Kasumi-1 (cell line): ENCODE results near the gene PRCP.
"Not testable (repeated sequence)": the region's sequence is repeated elsewhere in the genome, so short reads cannot be mapped to it uniquely, and the experiment has no call there.

Experiments used
- DNase-seq, 2 experiments: peaks; one replicate each; lab custom pipeline; 2025; lab: John Stamatoyannopoulos, UW

PRCP gene

DNA sequence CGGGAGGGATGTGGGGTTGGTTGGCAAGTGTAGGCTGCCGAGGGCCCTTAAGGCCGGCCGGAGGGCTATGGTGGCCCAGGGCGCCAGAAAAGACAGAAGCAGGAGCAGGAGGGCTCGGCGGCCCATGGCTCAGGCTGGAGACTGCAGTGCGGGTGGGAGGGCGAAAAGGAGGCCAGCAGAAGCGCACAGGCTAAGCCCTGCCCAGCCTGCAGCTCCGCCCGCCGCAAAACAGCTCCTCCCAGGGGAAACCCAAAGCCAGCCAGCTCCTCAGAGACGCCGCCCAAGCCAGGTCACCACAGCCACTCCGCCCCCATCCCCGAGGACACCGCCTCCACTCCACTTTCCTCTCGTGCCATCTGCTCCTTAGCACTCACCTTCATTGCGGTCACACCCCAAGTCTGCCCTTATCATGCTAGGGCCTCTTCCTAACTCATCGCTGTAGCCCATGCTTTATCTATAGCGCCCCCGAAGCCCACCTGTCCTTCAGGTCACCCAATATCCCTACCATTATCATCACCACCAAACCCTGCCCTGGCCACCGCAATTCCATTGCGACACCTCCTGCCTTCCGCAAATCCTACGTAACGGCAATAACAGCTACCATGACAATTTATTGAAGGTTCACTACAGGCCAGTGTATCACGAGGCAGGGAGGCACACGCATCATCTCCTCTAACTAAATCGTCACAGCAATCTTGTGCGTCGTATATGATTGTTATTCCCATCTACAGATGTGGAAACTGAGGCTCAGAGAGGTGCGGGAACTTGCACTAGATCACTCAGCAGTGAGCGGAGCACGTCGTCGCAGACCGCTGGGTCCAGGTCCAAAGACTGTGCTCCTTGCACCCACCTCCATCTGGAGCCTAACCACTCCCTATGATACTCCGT lies at the start of gene PRCP:
Gene PRCP, minus strand, starts transcription at position 154 of the 888 bp plus-strand sequence. Its CDS starts 28 bp downstream, at position 126.
- DNase-seq: peak; percentile 87 to 93

DNA sequence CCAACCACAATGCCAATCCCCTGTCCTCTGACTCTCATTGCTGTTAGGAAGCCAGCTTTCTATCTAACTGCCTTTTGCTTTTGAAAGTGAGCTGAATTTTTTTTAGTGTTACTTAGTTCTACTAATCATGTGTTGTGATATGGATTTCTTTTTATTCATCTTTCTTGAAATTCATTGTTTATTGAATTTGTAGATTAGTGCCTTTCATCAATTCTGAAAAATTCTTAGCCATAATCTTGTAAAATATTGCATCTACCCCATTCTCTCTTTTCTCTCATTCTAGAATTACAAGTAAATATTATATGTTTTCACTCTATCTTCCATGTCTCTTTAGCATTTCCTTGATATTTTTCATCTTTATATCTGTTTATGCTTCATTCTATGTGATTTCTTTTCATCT lies 49.1 kb upstream of the PRCP start:
- no peak for DNase-seq

DNA sequence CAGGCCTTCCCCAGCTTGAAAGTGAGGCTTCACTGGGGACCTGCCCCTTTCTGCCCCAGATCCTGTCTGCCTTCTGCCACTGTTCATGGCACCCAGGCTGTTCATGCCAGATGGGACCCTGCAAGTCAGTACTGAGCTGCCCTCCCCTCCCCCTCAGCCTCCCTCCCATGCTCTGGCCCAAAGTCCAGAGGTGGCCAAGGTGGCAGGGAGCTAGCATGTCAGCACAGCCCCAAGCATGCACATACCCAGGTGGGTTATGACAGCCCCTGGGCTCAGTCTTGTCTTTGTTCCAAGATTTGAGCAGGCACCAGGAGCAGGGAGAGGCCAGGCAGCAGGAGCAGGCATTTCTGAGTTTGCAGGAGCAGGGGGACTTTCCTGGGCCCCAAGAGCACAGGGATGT lies 45.5 kb upstream of the PRCP start:
- DNase-seq: no peak

DNA sequence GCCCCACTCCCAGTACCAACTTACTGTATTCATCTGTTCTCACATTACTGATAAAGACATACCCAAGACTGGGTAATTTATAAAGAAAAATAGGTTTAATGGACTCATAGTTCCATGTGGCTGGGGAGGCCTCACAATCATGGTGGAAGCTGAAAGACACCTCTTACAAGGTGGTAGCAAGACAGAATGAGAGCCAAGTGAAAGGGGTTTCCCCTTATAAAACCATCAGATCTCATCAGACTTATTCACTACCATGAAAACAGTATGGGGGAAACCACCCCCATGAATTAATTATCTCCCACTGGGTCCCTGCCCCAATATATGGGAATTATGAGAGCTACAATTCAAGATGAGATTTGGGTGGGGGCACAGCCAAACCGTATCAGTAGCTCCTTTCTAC lies 44.8 kb upstream of the PRCP start:
- not testable (repeated sequence) for DNase-seq

DNA sequence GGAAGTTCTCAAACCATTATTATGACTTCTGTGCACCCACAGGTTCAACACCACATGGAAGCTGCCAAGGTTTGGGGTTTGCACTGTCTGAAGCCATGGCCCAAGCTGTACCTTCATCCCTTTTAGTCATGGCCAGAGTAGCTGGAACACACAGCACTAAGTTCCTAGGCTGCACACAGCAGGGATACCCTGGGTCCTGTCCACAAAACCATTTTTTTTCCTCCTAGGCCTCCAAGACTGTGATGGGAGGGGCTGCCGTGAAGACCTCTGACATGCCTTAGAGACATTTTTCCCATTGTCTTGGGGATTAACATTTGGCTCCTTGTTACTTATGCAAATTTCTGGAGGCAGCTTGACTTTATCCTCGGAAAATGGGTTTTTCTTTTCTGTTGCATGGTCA lies 44.0 kb upstream of the PRCP start:
- no peak for DNase-seq

DNA sequence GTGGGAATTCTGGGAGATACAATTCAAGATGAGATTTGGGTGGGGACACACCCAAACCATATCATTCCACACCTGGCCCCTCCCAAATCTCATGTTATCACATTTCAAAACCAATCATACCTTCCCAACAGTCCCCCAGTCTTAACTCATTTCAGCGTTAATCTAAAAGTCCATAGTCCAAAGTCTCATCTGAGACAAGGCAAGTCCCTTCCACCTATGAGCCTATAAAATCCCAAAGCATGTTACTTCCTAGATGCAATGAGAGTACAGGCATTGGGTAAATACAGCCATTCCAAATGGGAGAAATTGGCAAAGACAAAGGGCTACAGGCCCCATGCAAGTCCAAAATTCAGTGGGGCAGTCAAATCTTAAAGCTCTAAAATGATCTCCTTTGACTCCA lies 43.2 kb upstream of the PRCP start:
- not testable (repeated sequence) for DNase-seq

DNA sequence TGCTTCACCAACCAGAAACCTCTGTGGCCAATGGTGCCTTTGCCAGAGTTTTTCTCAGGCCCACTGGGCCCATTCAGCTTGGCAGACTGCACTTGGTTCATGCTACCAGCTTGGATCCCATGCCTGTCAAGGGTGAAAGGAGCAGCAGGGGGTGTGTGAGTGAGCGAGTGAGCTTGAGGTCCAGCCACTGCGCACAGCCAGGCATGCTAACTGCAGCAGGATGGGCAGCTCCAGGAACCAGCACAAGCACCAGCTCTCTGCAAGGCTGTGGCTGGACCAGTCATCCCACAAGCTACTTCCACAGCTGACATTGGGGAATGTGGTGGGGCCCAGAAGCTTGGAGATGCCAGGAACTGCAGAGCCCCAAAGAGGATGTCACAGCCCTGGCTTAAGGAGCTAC lies 42.1 kb upstream of the PRCP start:
- no peak for DNase-seq

DNA sequence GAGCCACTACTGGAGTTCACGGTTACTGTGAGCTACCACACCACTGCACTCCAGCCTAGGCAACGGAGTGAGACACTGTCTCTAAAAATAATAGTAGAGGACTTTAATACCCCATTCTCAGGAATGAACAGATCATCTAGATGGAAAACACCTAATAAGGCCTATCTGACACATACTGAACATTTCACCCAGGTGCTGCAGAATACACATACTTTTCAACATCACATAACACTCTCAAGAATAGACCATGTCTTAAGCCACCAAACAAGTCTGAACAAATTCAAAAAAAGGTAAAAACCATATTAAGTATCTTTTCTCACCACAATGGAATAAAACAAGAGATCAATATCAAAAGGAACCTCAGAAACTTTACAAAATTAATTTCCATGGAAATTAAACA lies 39.2 kb upstream of the PRCP start:
- no peak for DNase-seq

DNA sequence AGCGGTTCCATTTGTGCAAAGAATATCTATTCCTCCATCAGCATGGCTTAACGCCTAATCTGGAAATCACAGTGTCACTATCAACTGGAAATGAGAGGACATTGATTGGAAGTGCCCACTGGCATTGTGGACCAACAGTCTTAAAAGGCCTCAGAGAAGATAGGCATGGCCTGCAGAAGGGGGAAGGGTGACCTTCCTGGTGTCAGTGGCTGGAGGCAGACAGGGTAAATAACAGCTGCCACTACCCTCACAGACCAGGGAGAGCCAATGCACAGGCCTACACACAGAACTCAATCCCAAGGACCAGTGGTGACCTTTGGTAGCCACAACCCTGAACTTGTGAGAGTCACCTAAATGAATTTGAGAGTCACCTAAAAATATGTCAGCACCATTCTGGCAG lies 37.3 kb upstream of the PRCP start:
- no peak for DNase-seq

DNA sequence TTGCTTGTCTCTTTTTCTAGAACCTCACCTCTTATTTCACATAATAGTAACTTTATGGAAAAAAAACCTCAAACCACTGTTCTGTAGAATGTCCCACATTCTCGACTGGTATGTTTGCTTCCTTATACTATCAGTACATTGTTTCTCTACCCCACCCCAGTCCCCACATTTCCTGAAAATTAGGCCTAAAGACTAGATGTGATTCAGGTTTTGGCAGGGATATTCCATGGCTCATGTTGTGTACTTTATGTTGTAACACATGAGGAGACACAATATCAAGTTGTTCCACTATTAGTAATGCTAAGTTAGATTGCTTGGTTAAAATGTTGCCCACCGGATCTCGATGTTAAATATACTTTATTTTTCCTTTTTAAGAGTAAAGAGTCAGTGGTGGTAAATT lies 36.0 kb upstream of the PRCP start:
- no peak for DNase-seq

DNA sequence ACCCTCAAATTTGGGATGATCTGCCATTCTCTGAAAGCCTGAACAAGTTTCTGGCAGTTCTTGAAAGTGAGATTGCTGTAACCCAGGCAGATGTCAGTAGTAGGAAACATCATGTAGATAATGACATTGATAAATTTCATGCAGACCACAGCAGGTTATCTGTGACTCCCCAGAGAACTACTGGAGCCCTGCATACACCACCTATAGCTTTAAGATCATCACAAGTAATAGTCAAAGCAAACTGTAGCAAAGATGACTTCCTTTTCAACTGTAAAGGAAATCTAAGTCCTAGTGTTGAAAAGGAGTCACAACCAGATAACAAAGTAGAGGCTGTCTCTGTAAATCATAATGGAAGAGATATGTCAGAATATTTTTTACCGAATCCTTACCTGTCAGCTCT lies 32.3 kb upstream of the PRCP start:
- DNase-seq: no peak

DNA sequence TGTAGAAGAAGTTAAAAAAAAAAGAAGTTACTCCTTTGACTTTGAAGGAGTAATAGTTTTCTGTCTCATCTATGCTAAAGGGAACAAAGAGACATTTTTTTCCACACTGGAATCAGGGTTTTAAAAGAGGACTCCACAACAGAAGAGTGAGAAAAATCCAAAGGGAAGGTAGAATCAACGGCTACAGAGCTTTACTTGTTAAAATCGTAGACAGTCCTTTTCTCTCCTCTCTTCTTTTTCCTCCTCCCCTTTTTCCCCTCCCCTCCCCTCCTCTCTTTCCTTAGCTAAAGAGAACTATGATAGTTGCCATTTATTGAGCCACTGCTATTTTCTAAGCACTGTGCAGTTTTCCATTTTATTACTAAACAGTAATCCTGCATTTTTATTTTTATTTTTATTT lies 30.5 kb upstream of the PRCP start:
- no peak for DNase-seq

DNA sequence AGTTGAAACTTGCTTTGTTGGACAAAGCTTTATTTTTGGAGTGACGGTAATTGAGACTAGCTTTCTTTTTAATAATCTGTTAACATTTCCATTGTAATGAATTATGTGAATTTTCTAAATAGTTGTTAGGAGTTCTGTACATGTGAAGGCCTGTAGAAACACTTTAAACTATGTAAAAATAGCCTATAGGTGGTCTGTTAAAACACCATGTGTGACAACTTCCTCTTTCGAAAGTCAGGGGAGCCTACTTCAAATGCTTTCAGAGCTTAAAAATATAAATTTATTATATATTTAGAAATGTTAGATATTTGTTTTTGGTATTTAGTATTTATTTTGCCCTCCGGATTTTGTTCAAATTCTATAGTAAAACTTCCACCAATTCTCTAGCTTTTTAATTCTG lies 30.0 kb upstream of the PRCP start:
- DNase-seq: peak; percentile 5 to 7

DNA sequence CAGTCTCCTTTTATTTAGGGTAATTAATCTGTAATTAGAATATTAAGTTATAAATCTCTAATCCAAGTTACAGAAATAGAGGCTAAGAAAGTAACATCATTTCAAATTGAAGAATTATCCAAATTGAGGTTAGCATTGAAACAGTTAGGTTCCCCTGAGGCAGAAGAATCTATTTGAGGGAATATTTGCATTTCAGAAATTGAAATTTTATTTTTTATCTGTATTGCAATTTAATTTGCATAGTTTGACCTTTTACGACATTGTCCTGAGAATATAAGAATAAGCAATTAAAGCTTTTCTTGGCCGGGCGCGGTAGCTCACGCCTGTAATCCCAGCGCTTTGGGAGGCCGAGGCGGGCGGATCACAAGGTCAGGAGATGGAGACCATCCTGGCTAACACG lies 28.9 kb upstream of the PRCP start:
- DNase-seq: no peak

DNA sequence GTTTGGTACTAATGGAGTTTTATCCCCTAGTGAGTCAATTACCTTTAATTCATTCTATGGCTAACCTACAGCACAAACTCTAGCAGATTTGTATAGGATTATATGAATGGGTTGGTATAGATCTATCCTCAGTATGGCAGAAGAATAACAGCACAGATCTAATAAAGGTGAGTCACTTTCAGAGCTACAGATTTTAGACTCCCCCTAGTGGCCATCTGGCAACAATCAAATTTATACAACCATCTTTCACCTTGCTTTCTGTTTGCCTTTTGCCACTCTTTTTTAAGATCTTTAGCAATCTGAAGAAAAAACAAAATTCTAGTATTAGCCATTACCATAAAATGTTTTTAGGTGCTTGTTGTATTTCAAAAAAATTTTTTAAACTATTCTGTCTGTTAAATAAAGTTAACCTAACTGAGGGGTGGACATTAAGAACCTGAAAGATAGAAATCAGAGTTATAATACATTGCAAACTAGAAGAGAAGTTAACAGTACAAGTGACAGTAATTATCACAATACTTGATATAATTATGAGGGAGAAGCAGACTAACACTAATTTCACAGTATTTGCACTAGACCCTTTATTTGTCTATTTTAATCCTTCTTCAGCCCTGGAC lies 27.1 kb upstream of the PRCP start:
- DNase-seq: peak; percentile 65 to 66

DNA sequence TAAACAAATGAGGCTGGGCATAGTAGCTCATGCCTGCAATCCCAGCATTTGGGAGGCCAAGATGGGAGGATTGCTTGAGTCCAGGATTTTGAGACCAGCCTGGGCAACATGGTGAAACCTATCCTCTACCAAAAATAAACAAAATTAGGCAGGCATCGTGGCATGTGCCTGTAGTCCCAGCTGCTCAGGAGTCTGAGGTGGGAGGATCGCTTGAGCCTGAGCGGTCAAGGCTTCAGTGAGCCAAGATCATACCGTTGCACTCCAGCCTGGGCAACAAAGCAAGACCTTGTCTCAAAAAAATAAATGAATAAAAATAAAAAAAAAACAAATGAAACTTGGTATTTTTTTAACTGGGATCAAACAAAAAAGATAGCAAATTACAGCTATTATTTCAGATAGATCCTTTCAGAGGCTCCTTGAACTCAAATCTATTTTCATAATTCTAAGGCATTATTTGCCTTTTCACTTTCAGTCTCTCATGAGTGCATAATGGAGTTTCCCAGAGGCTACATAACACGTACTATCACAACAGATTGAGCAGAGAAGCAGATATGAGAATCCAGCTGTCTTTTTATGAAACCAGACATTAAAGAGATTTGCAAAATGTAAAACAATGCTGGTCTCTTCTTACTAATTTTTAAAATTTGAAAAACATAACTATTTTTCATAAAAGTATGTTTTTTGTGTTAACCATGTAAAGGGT lies 24.4 kb upstream of the PRCP start:
- no peak for DNase-seq

DNA sequence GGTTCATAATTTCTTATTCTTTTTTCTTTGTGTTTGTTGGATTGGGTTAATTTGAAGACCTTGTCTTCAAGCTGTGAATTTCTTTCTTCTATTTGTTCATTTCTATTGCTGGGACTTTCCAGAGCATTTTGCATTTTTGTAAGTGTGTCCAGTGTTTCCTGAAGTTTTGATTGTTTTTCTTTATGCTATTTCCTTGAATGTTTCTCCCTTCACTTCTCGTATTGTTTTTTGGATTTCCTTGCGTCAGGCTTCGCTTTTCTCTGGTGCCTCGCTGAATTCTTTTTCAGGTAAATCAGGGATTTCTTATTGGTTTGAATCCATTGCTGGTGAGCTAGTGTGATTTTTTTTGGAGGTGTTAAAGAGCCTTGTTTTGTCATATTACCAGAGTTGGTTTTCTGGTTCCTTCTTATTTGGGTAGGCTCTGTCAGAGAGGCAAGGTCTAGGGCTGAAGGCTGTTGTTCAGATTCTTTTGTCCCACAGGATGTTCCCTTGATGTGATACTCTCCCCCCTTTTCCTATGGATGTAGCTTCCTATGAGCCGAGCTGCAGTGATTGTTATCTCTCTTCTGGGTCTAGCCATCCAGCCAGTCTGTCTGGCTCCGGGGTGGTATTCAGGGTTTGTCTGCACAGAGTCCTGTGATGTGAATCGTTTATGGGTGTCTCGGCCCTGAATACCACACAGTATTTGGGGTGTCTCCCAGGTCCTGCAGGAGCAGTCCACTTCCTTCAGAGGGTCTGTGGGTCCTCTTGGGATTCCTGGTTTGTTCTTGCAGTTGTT lies 22.4 kb upstream of the PRCP start:
- DNase-seq: not testable (repeated sequence)

DNA sequence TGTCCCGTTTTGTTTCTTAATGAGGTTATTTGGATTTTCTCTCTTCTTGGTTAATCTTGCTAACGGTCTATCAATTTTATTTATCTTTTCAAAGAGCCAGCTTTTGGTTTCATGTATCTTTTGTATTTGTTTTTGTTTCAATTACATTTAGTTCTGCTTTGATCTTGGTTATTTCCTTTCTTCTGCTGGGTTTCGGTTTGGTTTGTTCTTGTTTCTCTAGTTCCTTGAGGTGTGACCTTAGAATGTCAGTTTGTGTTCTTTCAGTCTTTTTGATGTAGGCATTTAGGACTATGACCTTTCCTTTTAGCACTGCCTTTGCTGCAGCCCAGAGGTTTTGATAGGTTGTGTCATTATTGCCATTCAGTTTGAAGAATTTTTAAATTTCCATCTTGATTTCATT lies 20.0 kb upstream of the PRCP start:
- not testable (repeated sequence) for DNase-seq

DNA sequence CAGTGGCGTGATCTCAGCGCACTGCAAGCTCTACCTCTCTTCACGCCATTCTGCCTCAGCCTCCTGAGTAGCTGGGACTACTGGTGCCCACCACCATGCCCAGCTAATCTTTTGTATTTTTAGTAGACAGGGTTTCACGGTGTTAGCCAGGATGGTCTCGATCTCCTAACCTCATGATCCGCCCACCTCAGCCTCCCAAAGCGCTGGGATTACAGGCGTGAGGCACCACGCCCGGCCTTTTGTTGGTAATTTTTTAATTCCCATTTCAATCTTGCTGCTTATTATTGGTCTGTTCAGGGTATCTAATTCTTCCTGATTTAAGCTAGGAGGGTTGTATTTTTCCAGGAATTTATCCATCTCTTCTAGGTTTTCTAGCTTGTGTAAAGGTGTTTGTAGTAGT lies 19.6 kb upstream of the PRCP start:
- not testable (repeated sequence) for DNase-seq

DNA sequence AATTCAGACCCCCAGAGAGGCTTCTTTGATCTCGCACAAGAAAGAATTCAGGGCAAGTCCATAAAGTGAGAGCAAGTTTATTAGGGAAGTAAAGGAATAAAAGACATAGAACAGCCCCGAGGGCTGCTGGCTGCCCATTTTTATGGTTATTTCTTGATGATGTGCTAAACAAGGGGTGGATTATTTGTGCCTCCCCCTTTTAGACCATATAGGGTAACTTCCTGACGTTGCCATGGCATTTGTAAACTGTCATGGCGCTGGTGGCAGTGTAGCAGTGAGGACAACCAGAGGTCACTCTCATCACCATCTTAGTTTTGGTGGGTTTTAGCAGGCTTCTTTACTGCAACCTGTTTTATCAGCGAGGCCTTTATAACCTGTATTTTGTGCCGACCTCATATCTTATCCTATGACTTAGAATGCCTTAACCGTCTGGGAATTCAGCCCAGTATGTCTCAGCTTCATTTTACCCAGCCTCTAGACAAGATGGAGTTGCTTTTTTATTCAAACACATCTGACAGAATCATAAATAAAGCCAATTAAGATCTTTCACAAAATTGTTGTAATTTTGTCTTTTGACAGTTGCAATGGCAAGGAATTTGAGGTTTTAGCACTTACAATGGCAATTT lies 8.9 kb upstream of the PRCP start:
- DNase-seq: no peak

DNA sequence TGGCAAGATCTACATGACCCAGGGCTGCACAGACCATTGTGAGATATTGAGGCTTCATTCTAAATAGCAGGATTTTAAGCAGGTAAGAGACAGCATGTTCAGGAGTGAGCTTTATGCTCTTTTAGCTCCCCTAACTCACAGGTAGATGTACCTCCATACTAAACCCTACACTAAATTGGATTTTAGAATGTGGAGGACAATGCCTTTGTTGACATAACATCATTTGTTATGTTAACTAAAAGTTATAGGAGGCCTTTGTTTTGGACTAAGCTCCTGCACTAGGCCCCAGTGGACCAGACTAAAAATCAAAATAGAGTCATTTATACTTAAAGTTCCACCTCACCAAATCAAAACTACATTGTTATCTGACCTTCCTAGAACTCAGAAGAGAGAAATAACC lies 8.1 kb upstream of the PRCP start:
- no peak for DNase-seq

DNA sequence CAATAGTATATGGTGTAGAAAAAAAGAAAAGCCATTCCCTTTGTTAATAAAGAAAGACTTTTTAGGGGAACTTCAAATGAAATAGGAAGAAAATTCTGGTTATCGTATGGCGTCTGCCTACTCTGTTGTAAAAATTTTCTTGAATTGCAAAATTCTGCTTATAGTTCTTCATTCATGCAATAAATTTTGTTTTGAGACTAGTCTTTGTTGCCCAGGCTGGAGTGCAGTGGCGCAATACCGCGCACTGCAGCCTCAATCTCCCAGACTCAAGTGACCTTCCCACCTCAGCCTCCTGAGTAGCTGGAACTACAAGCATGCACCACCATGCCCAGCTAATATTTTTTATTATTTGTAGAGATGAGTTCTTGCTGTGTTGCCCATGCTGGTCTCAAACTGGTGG lies 7.1 kb upstream of the PRCP start:
- DNase-seq: no peak
